ENCODE measurements around the gene ADAMTS17. TPM values are rescaled to one million over a fixed set of nuclear protein-coding genes. Genes with fewer than 3 reads are reported as not detected.

The ADAMTS17 gene
- total RNA-seq, 1 donor from 2014 or later: 1.5 TPM

GRCh38 chr15:100285641-100286295, 56.0 kb downstream of the ADAMTS17 start:
- Histone ChIP-seq H3K9ac (no peak overlapping the region), H3K9me3 (ENCODE audit: low read depth) (no peaks in the 10 kb centered on the region), H4K20me1 (ENCODE audit: low read depth) (no peaks in the 10 kb centered on the region), H3K27ac (no peak overlapping the region), H2AFZ (replicated peaks) (no peak overlapping the region), H3K4me2 (no peak overlapping the region), H3K79me2 (ENCODE audit: low read depth) (no peaks in the 10 kb centered on the region), H3K4me1 (no peaks in the 10 kb centered on the region), H3K36me3 (no peaks in the 10 kb centered on the region), H3K27me3 (no peaks in the 10 kb centered on the region), H3F3A (ENCODE audit: low read depth) (no peaks in the 10 kb centered on the region), H3K4me3 (no peak overlapping the region)
- H3K27me3 Mint-ChIP-seq (ENCODE audit: insufficient read depth, low read depth): peaks cover 2% of the 10 kb centered on the region
- TF ChIP-seq EZH2phosphoT487 (IDR thresholded peaks at IDR 0.05): no peak
- no peak overlapping the region for H3K4me3 Mint-ChIP-seq
- DNase-seq (ENCODE audit: low spot score): no peak
- H3K36me3 Mint-ChIP-seq: no peaks in the 10 kb centered on the region
- no peaks in the 10 kb centered on the region for H3K4me1 Mint-ChIP-seq
- no peak overlapping the region for H3K27ac Mint-ChIP-seq
- peaks cover 2% of the 10 kb centered on the region for H3K9me3 Mint-ChIP-seq

DNA sequence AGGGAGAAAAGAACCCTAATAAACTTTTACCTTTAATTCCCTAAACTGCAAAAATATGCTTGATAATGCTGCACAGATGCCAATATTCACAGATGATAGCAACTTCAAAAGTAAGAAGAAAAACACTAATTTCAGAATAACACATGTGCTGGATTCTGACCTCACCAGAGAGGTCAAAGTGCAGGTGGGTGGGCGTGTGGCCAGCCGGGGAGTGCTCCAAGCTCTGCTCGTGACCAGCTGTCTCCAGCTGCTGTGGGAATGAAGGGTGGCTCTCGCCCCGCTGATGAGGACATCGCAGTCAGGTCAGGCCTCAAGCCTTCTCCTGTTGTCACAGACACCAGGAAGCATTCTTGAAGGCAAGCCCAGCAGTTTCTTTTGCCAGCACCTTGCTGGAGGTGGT, 57.1 kb downstream of the ADAMTS17 start:
- Histone ChIP-seq H3K4me1 (no peaks in the 10 kb centered on the region), H4K20me1 (ENCODE audit: low read depth) (no peaks in the 10 kb centered on the region), H3K4me3 (no peak overlapping the region), H3K9ac (no peak overlapping the region), H3K9me3 (ENCODE audit: low read depth) (no peaks in the 10 kb centered on the region), H3K4me2 (no peak overlapping the region), H3K36me3 (no peaks in the 10 kb centered on the region), H3F3A (ENCODE audit: low read depth) (no peaks in the 10 kb centered on the region), H3K27ac (no peak overlapping the region), H2AFZ (replicated peaks) (no peak overlapping the region), H3K79me2 (ENCODE audit: low read depth) (no peaks in the 10 kb centered on the region), H3K27me3 (no peaks in the 10 kb centered on the region)
- H3K36me3 Mint-ChIP-seq: no peaks in the 10 kb centered on the region
- no peaks in the 10 kb centered on the region for H3K4me1 Mint-ChIP-seq
- TF ChIP-seq, protein P1, sequence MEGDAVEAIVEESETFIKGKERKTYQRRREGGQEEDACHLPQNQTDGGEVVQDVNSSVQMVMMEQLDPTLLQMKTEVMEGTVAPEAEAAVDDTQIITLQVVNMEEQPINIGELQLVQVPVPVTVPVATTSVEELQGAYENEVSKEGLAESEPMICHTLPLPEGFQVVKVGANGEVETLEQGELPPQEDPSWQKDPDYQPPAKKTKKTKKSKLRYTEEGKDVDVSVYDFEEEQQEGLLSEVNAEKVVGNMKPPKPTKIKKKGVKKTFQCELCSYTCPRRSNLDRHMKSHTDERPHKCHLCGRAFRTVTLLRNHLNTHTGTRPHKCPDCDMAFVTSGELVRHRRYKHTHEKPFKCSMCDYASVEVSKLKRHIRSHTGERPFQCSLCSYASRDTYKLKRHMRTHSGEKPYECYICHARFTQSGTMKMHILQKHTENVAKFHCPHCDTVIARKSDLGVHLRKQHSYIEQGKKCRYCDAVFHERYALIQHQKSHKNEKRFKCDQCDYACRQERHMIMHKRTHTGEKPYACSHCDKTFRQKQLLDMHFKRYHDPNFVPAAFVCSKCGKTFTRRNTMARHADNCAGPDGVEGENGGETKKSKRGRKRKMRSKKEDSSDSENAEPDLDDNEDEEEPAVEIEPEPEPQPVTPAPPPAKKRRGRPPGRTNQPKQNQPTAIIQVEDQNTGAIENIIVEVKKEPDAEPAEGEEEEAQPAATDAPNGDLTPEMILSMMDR (IDR thresholded peaks at IDR 0.05): no peak
- TF ChIP-seq EZH2phosphoT487 (IDR thresholded peaks at IDR 0.05): no peak
- peaks cover 2% of the 10 kb centered on the region for H3K9me3 Mint-ChIP-seq
- no peak for DNase-seq (ENCODE audit: low spot score)
- H3K27me3 Mint-ChIP-seq (ENCODE audit: insufficient read depth, low read depth): peaks cover 3% of the 10 kb centered on the region
- no peak overlapping the region for H3K27ac Mint-ChIP-seq
- no peak overlapping the region for H3K4me3 Mint-ChIP-seq

GRCh38 chr15:100284191-100284590, 57.6 kb downstream of the ADAMTS17 start:
- H3K4me2 ChIP-seq: no peak overlapping the region
- Mint-ChIP-seq H3K4me3 (no peak overlapping the region), H3K9me3 (peaks cover 2% of the 10 kb centered on the region), H3K4me1 (no peaks in the 10 kb centered on the region), H3K27ac (no peak overlapping the region), H3K27me3 (ENCODE audit: insufficient read depth, low read depth) (peaks cover 3% of the 10 kb centered on the region), H3K36me3 (no peaks in the 10 kb centered on the region)
- no peaks in the 10 kb centered on the region for H3K9me3 ChIP-seq (ENCODE audit: low read depth)
- H3K4me1 ChIP-seq: no peaks in the 10 kb centered on the region
- no peaks in the 10 kb centered on the region for H4K20me1 ChIP-seq (ENCODE audit: low read depth)
- TF ChIP-seq, protein P1 (IDR thresholded peaks at IDR 0.05): no peak
- TF ChIP-seq EZH2 (IDR thresholded peaks at IDR 0.05): no peak
- TF ChIP-seq EZH2phosphoT487 (IDR thresholded peaks at IDR 0.05): no peak
- H3F3A ChIP-seq (ENCODE audit: low read depth): no peaks in the 10 kb centered on the region
- no peak overlapping the region for H2AFZ ChIP-seq (replicated peaks)
- H3K36me3 ChIP-seq: no peaks in the 10 kb centered on the region
- no peak for DNase-seq (ENCODE audit: low spot score)
- no peaks in the 10 kb centered on the region for H3K79me2 ChIP-seq (ENCODE audit: low read depth)
- H3K9ac ChIP-seq: no peak overlapping the region
- no peak overlapping the region for H3K4me3 ChIP-seq
- no peak overlapping the region for H3K27ac ChIP-seq
- no peaks in the 10 kb centered on the region for H3K27me3 ChIP-seq

GRCh38 chr15:100281096-100281917, 60.5 kb downstream of the ADAMTS17 start:
- H3K79me2 ChIP-seq (ENCODE audit: low read depth): no peaks in the 10 kb centered on the region
- H3K4me1 ChIP-seq: no peaks in the 10 kb centered on the region

More at GRCh38 chr15:100281096-100281917, 60.5 kb downstream of the ADAMTS17 start:
- Mint-ChIP-seq H3K4me1 (peaks cover 3% of the 10 kb centered on the region), H3K27me3 (ENCODE audit: insufficient read depth, low read depth) (peaks cover 3% of the 10 kb centered on the region), H3K9me3 (no peaks in the 10 kb centered on the region), H3K27ac (no peak overlapping the region), H3K4me3 (no peak overlapping the region), H3K36me3 (no peaks in the 10 kb centered on the region)
- Histone ChIP-seq H3K9me3 (ENCODE audit: low read depth) (no peaks in the 10 kb centered on the region), H3F3A (ENCODE audit: low read depth) (no peaks in the 10 kb centered on the region), H2AFZ (replicated peaks) (no peak overlapping the region), H3K4me2 (no peak overlapping the region), H3K4me3 (no peak overlapping the region), H3K36me3 (no peaks in the 10 kb centered on the region), H3K27ac (no peak overlapping the region), H3K27me3 (no peaks in the 10 kb centered on the region), H4K20me1 (ENCODE audit: low read depth) (no peaks in the 10 kb centered on the region), H3K9ac (no peak overlapping the region)
- no peak for TF ChIP-seq EZH2 (IDR thresholded peaks at IDR 0.05)
- TF ChIP-seq, protein P1 (IDR thresholded peaks at IDR 0.05): no peak
- TF ChIP-seq EZH2phosphoT487 (IDR thresholded peaks at IDR 0.05): no peak
- no peak for DNase-seq (ENCODE audit: low spot score)

All from neural progenitor cell (in vitro differentiated cells).